ENCODE measurements around the gene MCC.

MCC gene

DNA sequence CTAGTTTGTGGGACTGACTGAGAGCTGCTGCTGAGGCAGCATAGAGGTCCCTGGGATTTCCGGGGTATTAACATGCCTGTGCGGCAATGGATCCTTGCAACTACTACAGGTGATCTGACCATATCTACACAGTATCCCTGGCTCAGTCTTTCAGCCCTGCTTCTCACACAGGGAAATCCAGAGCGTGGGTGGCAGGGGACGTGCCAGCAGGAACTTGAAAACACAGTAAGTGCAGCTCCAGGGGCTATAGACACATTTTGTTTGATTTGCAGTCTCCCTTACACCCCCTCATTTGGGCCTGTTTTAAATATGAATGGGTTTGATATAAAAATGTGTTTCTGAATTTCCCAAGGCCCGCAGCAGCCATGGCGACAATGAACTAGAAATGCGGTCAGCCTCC is 302.2 kb downstream of the MCC start:
- no peak for DNase-seq (ENCODE audit: extremely low read depth in 1 of 2, low read depth in 1 of 2)

DNA sequence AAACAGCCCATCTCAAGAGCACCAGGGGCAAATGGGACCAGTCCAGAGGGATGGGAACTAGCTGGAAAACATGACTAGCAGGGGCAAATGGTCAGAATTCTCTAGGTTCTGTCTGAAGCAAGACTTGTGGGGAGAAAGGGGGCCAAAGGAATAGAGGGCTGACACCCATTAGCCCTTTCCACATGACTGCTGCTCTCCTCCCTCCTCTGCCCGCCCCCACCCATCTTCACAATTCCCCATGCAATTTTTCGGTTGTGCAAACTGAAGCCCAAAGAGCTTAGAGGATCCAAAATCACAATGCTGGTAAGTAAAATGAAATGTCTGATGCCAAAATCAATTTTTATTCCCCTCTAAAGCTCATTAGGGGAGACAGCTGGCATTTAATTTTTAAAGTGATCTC is 304.6 kb downstream of the MCC start:
- DNase-seq (ENCODE audit: extremely low read depth in 1 of 2, low read depth in 1 of 2) = no peak

DNA sequence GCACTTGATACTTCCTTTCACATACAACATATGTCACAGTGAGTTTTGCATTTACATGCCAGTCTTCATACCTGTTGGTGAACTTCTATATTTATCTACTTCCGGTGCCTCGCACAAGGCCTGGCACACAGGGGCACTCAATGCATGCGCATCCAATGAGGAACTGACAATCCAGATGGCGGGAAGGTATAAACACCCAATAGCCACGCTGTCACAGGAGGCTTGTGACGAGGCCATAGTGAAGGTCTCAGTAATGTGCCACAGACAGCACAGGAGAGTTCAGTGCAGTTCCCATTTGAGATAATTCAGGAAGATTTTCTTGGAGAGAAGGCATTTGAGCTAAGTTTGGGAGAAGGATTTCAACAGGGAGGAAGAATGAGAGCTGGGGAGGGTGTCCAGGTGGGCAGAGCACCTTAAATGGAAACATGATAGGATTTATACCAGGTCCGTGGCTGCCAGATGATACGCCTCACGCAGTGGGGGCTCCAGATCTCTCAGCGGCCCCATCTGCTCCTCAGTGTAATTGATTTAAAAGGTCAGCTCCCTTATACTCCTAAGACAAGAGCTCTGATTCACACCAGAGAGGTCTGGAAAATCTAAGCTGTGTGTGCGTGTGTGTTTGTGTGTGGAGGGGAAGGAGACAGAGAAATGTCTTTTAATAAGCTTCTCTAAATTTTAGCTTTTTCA is 305.5 kb downstream of the MCC start:
- no peak for DNase-seq (ENCODE audit: extremely low read depth in 1 of 2, low read depth in 1 of 2)

DNA sequence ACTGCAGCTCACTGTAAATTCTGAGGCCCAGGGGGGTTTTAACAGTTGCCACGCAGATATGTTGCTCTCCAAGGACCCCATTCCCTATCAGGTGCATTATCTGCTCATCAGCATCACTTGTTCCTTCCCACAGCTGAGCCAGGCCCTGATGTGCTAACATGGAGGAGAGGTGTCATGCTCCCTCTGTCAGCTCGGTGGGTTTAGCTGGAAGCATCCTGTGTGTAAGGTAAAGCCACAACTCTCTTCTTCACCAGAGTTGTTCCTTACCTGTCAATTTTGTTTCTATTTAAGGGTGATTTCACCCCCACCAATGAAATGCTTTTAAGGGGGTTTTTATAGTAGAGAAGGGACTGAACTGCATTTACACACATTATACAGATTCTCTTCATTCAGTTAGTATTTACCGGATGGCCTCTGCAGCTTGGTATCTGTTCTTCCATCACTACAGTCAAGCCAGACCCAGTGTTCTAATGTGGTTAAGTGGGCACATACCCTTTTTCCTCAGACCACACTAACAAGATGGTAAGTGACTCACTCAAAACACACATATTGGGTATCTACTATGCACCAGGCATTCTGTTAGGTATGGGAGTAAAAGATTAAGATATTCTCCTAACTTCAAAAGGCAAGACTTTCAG is 306.3 kb downstream of the MCC start:
- DNase-seq (ENCODE audit: extremely low read depth in 1 of 2, low read depth in 1 of 2) = no peak

DNA sequence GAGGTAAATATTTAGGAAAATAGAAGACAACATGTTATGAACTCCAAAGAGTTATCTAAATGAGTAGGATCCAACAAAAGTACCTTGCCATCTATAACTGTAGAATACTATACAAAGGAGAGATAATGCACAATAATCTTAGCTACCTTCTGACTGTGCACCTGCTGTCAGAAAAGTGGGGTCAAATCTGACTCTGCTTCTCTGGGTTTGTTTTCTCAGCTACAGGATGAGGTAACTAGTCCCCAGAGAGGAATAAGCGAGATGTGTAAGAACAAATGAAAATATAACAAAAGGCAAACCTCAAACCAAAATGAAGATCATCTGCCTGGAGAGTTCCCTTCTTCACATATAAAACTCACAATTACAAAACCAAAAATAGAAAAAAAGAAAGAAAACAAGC is 306.8 kb downstream of the MCC start:
- no peak for DNase-seq (ENCODE audit: extremely low read depth in 1 of 2, low read depth in 1 of 2)

DNA sequence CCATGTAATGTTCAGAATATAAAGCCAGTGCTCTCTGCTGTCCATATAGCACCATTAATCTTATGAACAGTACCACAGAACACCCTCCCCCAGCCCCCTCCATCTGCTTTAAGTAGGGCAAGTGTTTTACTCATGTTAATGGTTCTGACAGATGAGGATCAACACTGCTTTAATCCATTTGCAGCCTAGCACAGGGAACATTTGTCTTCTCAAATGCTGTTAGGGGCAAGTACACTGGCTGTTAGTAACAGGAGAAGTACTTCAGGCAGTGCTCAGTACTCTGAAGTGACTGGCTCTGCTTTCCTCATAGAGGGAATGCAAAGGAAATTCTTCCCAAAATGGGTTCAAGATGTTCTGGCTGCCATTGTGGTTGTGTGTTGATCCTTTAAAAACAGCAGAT is 309.1 kb downstream of the MCC start:
- DNase-seq (ENCODE audit: extremely low read depth in 1 of 2, low read depth in 1 of 2) = no peak

DNA sequence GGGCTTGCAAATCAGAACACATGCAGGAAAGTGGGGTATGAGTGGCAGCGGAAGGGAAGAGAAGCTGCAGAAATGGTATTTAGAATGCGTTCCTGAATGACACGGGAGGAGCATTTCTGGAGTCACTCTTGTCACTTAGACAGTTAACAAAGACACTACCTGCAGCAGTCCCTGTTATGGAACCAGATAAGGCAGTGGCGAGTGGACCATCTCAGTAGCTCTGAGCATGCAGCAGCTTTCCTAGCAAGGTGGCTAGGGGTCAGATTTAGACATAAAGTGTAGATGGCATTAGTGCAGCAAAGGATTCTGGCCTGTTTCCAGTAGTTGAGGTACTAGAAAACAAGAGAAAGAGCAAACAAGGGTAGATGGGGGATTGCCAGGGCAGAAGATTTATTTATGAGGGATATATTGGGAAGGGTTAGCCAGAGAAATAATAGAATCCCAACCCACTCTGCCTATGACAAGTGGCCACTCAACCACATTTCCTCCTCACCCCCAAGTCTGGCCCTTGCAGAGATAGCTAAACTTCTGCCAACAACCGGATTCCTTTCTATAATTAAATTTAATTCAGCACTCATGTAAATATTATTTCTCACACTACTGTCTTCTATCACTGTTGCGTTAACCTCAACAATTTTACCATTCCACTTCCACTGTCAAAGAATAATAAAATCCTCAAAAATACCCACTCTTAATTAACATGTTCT is 310.0 kb downstream of the MCC start:
- DNase-seq (ENCODE audit: extremely low read depth in 1 of 2, low read depth in 1 of 2) = no peak

DNA sequence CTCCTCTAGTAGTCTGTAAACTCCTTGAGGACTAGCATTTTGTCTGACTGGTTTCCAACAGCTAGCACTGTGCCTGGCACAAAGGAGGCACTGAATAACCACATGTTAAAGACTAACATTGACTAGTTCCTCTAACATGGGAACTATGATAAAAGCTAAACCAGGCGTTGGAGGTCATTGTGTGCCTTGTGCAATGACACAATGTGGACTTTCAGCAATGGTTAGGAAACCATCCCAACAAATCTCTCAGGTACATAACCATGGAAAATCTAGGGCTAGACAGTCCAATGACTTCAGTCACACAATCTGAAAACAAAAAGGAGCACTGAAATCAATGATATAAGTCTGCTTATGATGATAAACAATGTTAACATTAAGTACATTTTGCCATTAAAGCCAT is 311.0 kb downstream of the MCC start:
- no peak for DNase-seq (ENCODE audit: extremely low read depth in 1 of 2, low read depth in 1 of 2)

DNA sequence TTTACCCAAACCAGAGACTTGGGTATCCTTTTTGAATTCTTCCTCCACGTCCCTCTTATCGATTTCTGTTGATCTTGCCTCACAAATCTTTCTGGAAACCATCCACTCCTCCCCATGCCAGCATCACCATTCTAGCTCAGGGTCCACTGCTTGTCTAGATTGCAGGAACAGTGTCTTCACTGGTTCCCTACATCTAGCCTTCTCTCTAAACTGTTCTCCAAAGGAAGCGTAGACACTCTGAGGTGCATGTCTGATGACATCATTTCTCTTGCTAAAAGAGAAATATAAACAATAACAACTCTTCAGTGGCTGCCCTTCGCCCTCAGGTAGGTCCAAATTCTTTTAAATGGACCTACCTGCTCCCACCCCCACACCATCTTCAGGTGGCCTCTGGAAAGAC is 311.5 kb downstream of the MCC start:
- no peak for DNase-seq (ENCODE audit: extremely low read depth in 1 of 2, low read depth in 1 of 2)

DNA sequence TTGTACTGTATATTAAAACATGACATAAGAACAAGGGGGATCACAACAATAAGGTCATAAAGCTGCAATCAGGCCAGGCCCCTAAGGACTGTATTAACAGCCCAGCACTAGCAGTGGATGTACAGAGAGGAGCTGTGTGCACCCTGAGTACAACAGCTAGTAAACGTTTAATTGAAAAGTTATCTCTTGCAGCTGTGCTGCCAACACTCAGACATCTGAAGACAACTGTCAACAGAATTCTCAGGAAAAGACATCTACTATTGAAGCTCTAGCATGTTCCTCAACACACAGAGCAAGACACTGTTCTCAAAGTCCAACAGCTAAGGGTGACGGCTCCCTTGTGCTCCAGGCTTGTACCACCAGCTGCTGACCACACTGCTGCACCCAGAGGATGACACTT is 312.1 kb downstream of the MCC start:
- DNase-seq (ENCODE audit: extremely low read depth in 1 of 2, low read depth in 1 of 2) = no peak

DNA sequence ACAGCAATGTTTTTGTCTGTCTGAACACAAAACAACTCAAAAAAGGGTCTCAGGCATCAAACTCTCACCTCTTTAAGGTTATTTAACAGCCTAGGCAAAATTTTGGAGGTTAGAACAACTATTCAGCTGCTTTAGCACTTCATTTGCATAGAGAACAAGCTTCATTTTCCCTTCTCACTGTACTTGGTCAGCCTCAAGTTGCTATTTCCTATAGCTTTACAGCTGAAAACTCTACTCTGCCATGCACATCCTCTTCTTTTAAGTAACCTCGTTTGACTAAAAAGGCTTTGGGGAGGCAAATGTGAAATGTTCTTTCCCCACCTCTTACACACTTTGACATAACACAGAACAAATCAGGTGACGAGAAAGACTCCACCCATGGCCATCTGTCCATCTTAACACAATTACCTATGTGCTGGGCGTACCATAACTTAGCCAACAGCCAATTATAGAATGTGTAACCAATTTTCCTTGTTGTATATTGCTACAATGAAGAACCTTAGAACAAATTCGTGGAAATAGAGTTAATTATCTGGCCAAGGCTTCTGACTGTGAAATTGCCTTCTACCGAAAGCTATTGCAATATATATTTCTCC is 315.9 kb downstream of the MCC start:
- DNase-seq (ENCODE audit: extremely low read depth in 1 of 2, low read depth in 1 of 2) = no peak

DNA sequence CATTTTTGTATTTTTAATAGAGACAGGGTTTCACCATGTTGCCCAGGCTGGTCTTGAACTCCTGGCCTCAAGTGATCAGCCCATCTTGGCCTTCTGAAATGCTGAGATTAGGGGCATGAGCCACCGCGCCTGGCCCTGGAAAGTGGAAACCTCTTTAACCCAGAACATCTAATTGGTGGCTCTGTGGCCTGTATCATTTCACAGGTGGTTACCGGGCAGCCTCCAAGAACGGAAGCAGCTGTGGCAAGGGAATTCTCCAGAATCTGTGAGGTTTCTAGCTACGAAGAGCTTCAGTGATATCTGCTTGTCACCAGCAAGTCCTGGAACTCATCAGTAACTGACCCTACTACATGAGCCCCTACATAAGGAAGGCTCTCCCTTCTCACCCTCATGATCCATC is 316.7 kb downstream of the MCC start:
- no peak for DNase-seq (ENCODE audit: extremely low read depth in 1 of 2, low read depth in 1 of 2)

DNA sequence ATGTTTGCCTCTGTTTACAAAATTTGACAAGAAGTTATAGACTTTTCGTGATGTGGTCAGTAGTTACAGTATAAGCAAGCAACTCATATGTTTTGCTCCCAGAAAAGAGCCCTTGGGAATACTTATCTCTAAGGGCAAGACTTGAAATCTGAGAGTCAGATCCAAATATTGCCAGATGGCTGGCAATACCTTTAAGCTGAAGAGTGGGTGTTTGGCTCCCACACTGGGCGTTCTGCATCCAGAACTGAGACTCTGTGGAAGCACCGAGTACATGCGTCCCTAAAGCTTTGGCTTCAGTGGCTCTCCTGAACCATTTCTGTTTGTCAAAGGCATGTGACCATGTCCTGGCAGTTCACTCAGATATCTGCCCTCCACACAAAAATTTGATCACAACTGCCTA is 317.5 kb downstream of the MCC start:
- no peak for DNase-seq (ENCODE audit: extremely low read depth in 1 of 2, low read depth in 1 of 2)

DNA sequence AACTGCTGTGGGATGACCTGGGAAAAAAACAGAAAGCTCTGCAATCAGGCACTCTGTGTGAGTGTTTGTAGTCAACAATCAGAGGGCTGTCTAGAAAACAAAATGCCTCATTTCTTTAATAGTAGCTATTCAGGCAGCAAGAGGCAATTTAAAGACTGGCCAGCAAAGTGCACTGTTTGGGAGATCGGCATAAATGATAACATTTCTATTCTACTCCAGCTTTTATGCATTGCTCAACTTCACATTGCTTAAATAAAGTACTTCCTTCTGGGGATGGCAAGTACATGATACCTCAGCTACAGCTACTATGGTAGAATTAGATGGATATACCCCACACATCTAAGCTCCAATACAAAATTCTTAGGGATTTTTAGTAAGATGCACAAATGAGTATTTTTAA is 318.5 kb downstream of the MCC start:
- no peak for DNase-seq (ENCODE audit: extremely low read depth in 1 of 2, low read depth in 1 of 2)

DNA sequence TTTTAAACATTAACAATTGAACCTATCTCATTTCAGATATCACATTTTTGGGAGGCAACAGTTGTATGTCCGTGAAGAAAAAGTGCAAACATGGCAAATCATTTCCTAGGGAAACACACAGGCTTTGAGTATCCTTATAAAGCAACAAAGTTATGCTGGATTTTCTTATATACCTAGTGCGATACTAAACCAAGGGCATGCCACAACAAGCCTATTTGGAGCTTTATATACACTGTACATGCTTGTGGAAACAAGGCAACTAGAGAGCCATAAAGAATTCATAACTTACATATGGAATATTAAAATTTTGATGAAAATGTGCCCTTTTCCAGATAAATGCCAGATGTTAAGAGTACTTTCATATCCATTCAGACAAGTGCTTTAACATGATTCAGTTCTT is 320.3 kb downstream of the MCC start:
- no peak for DNase-seq (ENCODE audit: extremely low read depth in 1 of 2, low read depth in 1 of 2)

DNA sequence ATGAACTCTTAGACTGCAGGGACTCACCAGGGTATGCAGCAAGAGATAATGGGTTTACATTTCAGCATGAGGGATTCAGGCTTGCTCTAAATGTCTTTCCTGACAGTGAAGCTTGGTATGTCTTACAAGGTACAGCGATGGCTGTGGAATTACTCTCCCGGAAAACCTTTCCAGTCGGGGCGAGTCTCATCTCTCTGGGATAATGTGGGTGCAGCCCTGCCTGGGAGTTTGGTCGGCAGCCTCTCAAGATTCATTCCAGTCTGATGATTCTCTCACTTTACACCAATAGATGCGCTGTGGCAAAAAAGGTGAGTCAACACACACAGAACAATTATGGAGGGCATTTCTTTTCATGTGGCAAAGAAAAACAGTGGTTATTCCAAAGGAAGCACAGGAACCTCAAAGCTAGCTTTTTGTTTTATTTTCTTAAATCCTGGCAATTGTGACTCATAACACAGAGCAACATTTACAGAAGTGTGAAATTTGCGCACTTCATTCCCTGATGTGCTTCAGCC is 321.3 kb downstream of the MCC start:
- DNase-seq (ENCODE audit: extremely low read depth in 1 of 2, low read depth in 1 of 2) = no peak

DNA sequence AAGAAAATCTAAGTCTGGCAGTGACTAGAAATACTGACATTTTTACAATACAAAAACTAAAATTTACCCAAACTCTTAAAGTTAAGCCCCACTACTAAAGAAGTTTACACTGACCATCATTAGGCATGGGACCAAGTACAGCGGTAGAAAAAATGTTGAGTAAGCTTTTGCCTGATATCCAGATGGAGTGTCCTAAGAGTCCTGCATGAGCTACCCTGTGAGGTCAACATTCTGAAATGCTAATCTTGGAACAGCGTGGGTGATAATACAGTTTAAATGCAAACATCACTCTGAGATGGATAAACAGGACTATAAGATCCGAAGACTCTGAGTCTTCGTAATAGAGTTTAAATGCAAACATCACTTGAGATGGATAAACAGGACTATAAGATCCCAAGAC is 322.0 kb downstream of the MCC start:
- DNase-seq (ENCODE audit: extremely low read depth in 1 of 2, low read depth in 1 of 2) = no peak

DNA sequence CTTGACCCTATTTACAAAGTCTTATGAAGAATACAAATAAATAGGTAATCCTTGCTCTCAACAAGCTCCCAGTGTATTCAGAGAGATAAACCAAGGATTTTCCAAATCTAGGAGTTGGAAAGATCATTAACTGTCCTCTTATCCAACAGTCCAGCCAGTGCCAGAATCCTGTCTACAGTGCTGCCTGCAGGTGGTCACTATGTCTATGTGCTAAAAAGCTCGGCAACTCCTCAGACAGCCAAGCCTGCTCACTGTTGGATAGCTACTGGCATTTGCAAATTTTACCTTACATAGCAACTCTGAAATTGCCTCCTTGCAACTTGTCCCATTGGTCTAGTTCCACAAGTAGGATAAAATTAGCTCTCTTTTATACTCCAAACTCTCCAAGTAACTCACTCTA is 324.2 kb downstream of the MCC start:
- no peak for DNase-seq (ENCODE audit: extremely low read depth in 1 of 2, low read depth in 1 of 2)

DNA sequence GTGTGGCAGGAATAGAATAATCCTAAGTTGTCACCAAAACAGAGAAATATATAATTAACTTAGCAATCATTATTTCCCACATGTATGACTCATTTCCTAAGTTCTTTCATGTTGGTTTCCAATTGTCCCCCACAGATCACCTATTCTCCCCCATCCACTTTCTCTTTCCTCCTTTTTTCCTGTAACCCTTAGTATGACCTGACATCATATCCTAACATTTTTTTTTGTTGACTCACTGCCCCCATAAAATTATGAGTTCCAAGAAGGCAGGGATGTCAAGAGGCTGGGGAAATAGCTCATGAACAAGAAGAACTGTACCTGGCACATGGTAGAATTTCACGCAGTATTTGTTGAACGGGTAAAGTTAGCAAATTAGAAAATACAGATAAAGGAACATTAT is 324.9 kb downstream of the MCC start:
- no peak for DNase-seq (ENCODE audit: extremely low read depth in 1 of 2, low read depth in 1 of 2)

DNA sequence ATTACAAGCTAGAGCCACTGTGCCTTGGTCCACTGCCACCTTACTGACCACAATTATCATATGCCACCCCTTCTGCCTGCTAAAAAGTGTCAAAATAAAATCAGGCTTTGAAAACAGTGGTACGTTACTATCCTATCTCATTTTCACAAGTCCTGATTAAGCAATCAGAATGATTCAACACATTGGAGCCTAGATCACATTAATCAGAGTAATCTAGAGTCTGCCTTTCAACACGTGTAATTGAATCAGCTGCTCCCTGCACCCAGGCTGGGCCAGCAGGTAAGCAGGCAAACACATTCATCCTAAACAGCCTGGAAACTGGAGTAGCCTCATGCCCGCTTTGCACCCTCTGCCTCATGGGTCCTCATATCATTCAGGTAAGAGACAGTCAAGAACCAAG is 325.5 kb downstream of the MCC start:
- no peak for DNase-seq (ENCODE audit: extremely low read depth in 1 of 2, low read depth in 1 of 2)

DNA sequence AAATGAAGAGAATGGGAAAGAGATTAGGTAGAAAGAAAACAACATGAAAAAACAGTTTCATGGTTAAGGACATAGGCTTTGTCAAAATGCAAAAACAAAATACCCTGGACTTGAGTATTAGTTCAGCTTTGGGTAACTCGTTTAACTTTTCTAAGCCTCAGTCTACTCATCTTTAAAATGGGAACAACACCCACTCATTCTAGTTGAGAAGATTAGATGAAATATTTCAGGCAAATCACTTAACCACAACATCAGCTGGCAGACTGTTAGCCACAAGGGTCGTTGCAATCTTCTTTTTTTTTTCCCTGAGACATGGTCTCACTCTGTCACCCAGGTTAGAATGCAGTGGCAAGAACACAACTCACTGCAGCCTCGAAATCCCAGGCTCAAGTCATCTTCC is 326.0 kb downstream of the MCC start:
- DNase-seq (ENCODE audit: extremely low read depth in 1 of 2, low read depth in 1 of 2) = no peak

DNA sequence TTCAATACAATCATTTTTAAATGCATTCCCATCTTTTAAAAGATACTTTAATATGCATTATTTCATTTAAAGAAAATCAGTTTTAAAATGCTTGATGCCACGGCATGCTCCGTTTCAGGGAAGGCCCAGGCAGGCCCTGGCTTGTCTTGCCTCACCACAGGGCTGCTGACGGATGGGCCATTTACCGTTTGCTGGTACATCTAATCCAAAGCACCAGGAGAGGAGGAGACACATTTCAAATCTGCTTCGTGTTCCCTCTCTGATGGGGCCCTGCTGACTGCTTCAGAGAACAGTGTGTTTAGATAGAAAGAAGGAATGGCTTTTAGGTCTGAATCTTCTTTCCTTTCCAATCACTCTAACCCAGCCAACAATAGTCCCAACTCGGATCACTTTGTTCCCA is 326.4 kb downstream of the MCC start:
- no peak for DNase-seq (ENCODE audit: extremely low read depth in 1 of 2, low read depth in 1 of 2)

Measured in activated CD8-positive, alpha-beta memory T cell treated with anti-CD3 and anti-CD28 coated beads for 1 hour (primary cell).